ENCODE measurements around the gene MBNL3.

MBNL3 gene

GRCh38 chrX:132488819-132489577 lies at the start of gene MBNL3:
Gene MBNL3, minus strand, starts transcription at chrX:132489038. Its CDS starts 49,427 bp downstream, at chrX:132439611.
- DNase-seq: peak; percentile 56

- DNase-seq: no peak
These were observed 44.6 kb upstream of the MBNL3 start for GRCh38 chrX:132533409-132533808.

DNA sequence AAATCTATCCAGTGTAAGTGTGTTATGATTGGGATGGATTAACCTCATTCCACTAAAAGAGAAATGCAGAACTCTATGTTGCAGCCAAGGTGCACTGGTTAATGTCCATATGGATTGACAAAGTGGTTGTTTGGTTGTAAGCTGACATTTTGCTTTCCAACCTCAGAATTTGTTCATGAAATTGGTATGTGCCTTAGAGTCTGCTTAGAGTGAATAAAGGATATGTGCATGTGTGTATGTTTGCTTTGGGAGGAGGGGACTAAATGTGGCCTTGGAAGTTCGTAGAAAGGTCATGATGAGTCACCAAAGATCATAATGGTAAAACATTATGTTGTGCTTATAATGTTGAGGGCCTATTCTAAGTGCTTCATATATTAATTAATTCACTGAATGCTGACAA lies 44.1 kb upstream of the MBNL3 start:
- no peak for DNase-seq

- no peak for DNase-seq
These were observed 43.3 kb upstream of the MBNL3 start for GRCh38 chrX:132532097-132532496.

DNA sequence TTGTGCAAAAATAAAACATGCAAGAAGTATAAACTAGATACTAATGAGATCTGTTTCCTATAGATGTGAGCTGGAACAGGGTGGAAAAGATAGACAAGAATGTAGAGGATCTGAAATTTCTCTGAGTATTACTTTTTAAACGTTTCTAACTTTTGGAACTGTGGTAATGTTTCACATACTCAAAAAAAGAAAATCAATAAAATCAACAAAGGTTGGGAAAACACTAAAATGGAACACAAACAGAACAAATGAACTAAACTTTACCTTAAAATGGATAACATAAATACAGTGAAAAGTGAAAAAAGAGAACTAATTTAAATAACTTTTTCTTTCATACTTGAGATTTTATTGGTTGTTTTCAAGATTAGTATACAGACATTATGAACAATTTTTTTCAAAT lies 32.0 kb upstream of the MBNL3 start:
- no peak for DNase-seq

- no peak for DNase-seq
These were observed 31.4 kb upstream of the MBNL3 start for GRCh38 chrX:132520213-132520612.

DNA sequence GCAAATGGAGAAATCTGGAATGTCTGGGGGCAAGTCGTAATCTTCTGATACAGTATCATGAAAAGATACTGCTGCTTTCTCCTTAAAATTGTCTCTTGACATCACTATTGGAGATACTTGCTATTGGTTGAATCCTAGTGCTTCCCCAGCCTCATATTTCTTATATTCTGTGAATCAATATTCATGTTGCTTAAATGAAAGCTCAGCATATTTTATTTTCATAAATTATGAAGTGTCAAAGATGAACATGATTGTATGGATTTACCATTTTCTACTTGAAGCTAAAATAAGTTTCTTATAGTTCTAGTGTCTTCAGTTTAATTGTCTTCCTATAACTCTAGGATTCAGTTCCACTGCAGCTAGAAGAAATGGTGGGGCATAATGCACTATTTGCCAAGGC lies 29.6 kb upstream of the MBNL3 start:
- DNase-seq: no peak

GRCh38 chrX:132508834-132509233 lies 20.0 kb upstream of the MBNL3 start:
- no peak for DNase-seq

- DNase-seq: no peak
These were observed 16.3 kb upstream of the MBNL3 start for GRCh38 chrX:132505116-132505515.

DNA sequence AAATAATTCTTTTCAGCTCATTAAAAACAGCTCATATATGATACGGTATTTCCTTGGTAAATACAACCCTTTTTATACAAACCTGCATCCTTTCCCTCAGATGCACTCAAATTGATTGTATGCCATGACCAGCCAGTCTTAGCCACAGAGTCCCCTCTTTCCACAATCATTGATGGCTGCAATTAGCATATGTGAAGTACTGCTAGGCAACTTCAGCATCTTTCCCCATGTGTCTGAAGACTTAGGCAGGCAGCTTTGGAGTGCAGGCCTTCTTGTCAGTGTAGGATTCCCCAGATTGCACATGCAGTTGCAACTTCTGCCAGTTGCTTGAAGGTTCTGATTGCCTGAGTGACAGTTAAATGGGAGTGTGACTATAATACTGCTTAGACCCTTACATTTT lies 15.6 kb upstream of the MBNL3 start:
- no peak for DNase-seq

DNA sequence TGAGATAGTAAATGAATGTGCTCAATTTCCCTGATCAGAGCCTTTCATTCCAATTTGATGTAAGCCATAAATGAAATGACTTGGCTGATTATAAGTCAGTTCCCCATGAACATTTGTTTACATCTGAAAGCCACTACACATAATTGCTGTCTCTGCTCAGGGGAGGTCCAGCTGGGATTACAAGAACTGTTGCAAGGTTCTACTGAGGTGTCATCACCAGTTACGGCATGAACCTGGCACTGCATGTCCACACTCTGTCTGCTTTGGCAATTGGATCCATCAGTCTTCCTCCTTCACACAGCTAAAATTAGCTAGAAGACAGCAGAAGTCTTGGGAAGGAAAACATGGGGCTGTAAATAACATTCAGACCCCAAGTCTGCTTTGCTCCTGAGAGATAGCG lies 12.8 kb upstream of the MBNL3 start:
- no peak for DNase-seq

DNA sequence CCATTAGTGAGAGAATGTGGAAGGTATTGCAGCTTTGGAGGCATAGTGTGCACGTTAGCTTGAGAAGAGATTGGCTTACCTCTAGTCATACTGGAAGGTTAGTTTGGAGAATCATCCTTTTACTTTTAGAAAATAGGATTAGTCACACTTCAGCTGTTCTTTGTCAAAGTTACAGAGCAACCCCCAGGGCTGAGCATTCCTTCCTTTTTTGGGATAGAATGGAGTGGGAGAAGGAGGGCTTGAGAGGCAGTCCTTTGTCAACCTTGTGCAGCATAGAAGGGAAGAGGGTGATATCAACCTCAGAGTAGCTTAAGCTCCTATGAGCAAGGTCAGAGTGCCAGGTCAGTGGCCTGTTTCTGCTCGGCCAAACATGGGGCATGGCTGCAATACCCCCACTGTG lies 8.6 kb upstream of the MBNL3 start:
- DNase-seq: no peak

DNA sequence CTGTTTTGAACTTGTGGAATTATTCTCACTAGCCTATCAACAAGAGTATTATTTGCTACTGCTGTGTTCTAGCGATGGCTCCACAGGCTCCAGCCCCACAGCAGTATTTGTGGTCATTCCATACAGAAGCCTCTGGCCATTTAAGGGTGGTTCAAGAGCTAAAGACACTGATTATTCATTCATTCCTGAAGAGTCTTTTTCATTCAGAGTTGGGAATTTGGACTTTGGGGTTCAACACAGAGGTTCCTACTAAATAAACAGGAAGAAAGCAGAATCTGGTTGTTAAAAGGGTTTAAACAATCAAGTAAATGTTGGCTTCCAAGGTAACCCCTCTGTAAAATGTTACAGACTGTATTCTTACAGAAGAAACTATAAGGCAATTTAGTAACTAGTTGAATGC lies 4.3 kb upstream of the MBNL3 start:
- DNase-seq: no peak

- DNase-seq: no peak
These were observed 2.4 kb upstream of the MBNL3 start for GRCh38 chrX:132491191-132491590.

DNA sequence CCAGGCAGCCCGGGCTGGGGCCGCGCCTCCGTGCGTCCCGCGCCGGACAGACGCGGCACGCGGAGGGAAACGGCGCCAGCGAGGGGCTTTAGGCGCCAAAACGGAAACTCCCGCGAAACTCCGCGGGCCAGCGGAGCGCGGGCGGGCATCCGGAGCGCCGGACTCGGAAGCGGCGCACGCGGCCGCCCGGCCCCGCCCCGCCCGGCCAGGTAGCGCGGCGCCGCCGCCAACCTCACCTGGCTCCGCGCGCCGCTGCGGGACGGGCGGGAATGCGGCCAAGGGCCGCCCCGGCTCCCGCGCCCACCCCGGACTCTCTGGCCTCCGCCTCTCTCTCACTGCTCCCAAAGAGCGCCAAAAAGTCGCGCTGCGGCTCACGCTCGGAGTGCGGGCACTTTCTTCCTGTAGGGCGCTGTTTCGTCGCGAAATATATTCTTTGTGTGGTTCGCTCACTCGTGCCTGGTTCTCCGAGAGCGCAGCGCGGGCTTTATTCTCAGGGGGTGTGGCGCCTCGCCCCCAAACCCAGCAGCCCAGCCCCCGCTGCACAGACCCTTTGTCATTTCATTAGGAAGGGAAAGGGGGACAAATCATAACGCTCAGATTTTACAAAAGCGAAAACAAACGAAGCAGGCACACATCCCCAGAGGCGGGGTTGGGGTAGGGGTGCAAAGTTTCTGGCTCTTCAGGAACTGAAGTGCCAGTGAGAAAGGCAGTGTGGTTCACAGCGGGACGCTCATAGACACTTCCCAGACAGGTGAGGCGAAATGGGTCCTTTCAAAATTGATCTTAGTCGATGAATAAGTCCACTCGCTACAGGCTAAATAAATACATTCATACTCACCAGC lies 961 bp upstream of the MBNL3 start:
- peak; percentile 35 for DNase-seq

DNA sequence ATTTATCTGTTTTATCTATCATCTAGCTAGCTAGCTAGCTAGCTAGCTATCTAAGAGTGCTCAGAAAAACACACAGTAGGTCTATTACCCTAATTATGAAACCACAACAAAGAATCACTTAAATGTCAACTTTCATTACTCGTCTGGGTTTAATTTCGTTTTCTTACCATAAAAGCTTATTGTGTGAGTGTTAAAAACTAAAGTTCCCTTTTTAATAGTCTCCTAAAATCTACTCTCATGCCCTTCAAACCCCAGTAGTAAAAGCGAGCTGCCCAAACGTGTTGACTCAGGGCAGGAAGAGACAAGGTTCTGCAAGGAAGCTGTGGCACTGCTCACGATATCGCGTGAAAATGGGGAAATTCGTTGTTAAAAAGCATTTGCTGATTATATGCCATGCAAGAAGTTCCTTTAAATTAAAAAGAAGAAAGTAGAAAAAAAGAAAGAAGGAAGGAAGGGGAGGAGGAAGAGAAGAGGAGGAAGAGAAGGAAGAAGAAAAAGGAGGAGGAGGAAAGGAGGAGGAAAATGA lies 595 bp downstream of the MBNL3 start:
- peak; percentile 25 for DNase-seq

GRCh38 chrX:132486599-132487178 lies 2.1 kb downstream of the MBNL3 start:
- DNase-seq: no peak

DNA sequence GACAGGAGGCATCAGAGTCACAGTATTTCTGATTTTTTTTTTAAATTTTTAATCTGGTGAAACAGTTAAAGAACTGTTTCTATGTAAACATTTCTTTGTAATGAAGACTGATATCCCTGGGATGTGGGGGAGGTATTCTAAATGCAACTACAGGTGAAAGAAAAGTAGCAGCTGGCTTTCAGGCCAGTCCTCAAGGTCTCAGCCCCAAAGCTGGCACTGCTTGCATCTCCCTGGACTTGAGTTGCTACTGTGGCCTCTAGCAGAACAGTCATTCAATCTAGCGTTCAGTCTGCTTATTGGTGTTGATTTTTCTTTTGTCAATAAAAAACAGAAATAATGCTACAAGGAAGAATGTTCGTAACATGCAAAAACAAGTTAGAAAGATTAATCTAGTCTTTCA lies 4.9 kb downstream of the MBNL3 start:
- no peak for DNase-seq

- DNase-seq: no peak
These were observed 5.3 kb downstream of the MBNL3 start for GRCh38 chrX:132483488-132483887.

DNA sequence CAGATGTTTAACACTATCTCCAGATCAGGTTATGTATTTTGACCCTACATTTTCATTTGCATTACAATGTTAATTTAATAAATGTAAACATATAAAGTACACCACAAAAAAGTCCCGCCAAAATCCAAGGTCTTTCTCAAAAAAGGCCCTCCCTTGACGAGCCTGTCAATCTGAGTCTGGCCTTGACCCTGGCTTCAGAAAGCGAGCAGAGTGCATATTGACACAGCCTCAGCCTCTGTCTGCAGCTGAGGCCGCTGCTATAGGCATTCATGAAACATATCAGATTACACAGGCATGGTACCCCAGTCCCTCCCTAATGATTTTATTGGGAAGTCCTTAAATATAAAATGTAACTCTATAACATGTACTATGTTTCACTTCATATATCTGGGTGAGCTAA lies 6.2 kb downstream of the MBNL3 start:
- DNase-seq: no peak

DNA sequence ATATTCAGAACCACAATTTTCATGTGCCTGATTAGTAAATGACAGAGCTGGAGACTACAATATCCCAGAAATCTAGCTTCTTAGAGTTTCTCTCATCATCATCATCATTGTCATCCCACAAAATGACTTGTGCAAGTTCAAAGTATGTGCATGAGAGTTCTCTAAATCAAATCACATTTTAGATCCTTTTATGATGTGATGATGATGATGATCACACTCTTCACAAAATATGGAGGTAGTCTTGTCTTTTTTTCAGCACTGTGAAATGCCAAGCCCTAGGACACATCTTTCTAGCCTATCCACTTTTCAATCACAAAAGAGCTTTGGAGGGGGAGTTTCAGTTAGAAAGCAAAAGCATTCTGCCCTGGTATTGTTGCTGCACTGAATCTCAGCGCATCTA lies 7.4 kb downstream of the MBNL3 start:
- DNase-seq: no peak

DNA sequence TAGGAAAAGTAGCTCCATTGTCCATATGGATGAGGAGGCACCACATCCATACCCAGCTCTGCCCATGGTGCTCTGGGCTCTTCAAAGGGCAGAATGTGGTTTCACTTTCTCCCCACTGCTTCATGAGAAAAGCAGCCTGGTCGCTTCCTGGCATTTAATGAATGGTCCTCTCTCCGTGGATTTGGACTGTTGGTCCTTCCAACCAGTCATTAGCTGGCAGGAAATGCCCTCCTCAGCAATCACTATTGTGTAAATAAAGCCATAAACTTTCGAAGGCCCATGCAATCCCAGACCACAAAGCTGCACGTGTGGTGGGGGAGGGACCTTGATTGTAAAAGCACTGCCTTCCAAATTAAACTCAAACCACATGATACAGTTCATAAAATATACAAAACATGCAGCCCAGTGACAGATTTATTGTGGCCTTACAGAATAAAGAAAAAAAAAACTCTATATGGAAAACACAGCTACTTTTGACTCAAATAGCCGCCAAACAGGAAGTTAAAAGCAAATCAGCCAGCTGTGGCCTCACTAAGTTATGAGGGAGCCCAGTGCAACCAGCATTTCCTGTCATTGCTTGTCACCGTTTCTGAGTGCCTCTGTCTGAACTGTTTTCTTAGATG lies 8.1 kb downstream of the MBNL3 start:
- DNase-seq: peak; percentile 9

GRCh38 chrX:132474544-132475248 lies 14.1 kb downstream of the MBNL3 start:
- DNase-seq: no peak
